GM12874 (cell line): ENCODE data around the gene C6orf89.

Experiments used
- CTCF ChIP-seq: IDR thresholded peaks from 2 replicates; pipeline ENCODE4 v1.5.1; 2011; ENCODE audit warnings: low read depth, mild to moderate bottlenecking, control low read depth, low read length, moderate library complexity; ENCODE audit not compliant: insufficient read depth

C6orf89 gene

GRCh38 chr6:36920546-36920945 lies 34.8 kb downstream of the C6orf89 start:
- no peak for TF ChIP-seq CTCF

GRCh38 chr6:36924131-36924530 lies 38.4 kb downstream of the C6orf89 start:
- no peak for TF ChIP-seq CTCF

- no peak for TF ChIP-seq CTCF
These were observed 39.1 kb downstream of the C6orf89 start for GRCh38 chr6:36924778-36925374.

- TF ChIP-seq CTCF: no peak
These were observed 40.1 kb downstream of the C6orf89 start for GRCh38 chr6:36925809-36926208.

- no peak for TF ChIP-seq CTCF
These were observed 41.2 kb downstream of the C6orf89 start for GRCh38 chr6:36926708-36927513.

- TF ChIP-seq CTCF: no peak
These were observed 42.2 kb downstream of the C6orf89 start for GRCh38 chr6:36927691-36928546.

GRCh38 chr6:36928547-36928918 lies 42.8 kb downstream of the C6orf89 start:
- no peak for TF ChIP-seq CTCF
